Measurements from ENCODE around the gene CHRNB1. TPM values are rescaled to one million over a fixed set of nuclear protein-coding genes. Genes with fewer than 3 reads are reported as not detected.

Gene CHRNB1
- polyA plus RNA-seq, 1 donor from 2014 or later, result 18.2 TPM

- Histone ChIP-seq H3K9me3 (ENCODE audit: low read length) (no peaks in the 10 kb centered on the region), H2AFZ (ENCODE audit: low read depth, low read length) (peak within 1 kb of the TSS; percentile 47), H3K36me3 (ENCODE audit: insufficient read depth, low read length) (no peaks in the 10 kb centered on the region), H3K4me3 (ENCODE audit: low read length) (peak within 1 kb of the TSS; percentile 85), H3K4me2 (ENCODE audit: low read length) (peak within 1 kb of the TSS; percentile 89), H3K9me2 (ENCODE audit: insufficient read depth, low read length) (no peaks in the 10 kb centered on the region), H3K27me3 (ENCODE audit: insufficient read depth, low read depth, low read length) (peaks cover 43% of the 10 kb centered on the region), H3F3A (ENCODE audit: insufficient read depth, low read length, poor library complexity, severe bottlenecking) (peaks cover 4% of the 10 kb centered on the region), H3K9ac (ENCODE audit: low read length) (peak within 1 kb of the TSS; percentile 97), H3K27ac (ENCODE audit: low read length) (peak within 1 kb of the TSS; percentile 99), H4K20me1 (ENCODE audit: insufficient read depth) (no peaks in the 10 kb centered on the region), H3K79me2 (replicated peaks; ENCODE audit: insufficient read depth, low read length) (no peaks in the 10 kb centered on the region)
- peak; percentile 6 for TF ChIP-seq MXI1 (conservative IDR thresholded peaks at IDR 0.05; ENCODE audit: poor library complexity, severe bottlenecking)
- no peak for TF ChIP-seq RAD21 (conservative IDR thresholded peaks at IDR 0.05)
Observed at GRCh38 chr17:7439462-7440112, 5.3 kb upstream of the CHRNB1 start, which contains the start of gene FGF11. Gene FGF11, plus strand, starts transcription at chr17:7439512. Its CDS starts 109 bp downstream, at chr17:7439621.

GRCh38 chr17:7440113-7440833 lies 4.6 kb upstream of the CHRNB1 start:
- H3K27ac ChIP-seq (ENCODE audit: low read length), result peak overlapping the region; percentile 99
- peak overlapping the region; percentile 89 for H3K4me2 ChIP-seq (ENCODE audit: low read length)
- H3F3A ChIP-seq (ENCODE audit: insufficient read depth, low read length, poor library complexity, severe bottlenecking), result peaks cover 4% of the 10 kb centered on the region
- no peaks in the 10 kb centered on the region for H3K36me3 ChIP-seq (ENCODE audit: insufficient read depth, low read length)
- peak overlapping the region; percentile 47 for H2AFZ ChIP-seq (ENCODE audit: low read depth, low read length)
- H3K27me3 ChIP-seq (ENCODE audit: insufficient read depth, low read depth, low read length), result peaks cover 40% of the 10 kb centered on the region
- H3K9me2 ChIP-seq (ENCODE audit: insufficient read depth, low read length), result no peaks in the 10 kb centered on the region
- no peaks in the 10 kb centered on the region for H3K79me2 ChIP-seq (replicated peaks; ENCODE audit: insufficient read depth, low read length)
- H3K9ac ChIP-seq (ENCODE audit: low read length), result peak overlapping the region; percentile 97
- TF ChIP-seq SMC3 (conservative IDR thresholded peaks at IDR 0.05; ENCODE audit: poor library complexity) (no peak), EZH2 (IDR thresholded peaks at IDR 0.05; ENCODE audit: borderline replicate concordance, insufficient read depth, low read length, poor library complexity, severe bottlenecking) (no peak), POLR2AphosphoS5 (IDR thresholded peaks at IDR 0.05) (peak; percentile 86), REST (IDR thresholded peaks at IDR 0.05; ENCODE audit: borderline replicate concordance) (peak; percentile 75), RAD21 (conservative IDR thresholded peaks at IDR 0.05) (no peak), EP300 (conservative IDR thresholded peaks at IDR 0.05; ENCODE audit: poor library complexity, severe bottlenecking) (peak; percentile 30), CTCF (IDR thresholded peaks at IDR 0.05; ENCODE audit: poor library complexity, severe bottlenecking) (no peak), TAF1 (IDR thresholded peaks at IDR 0.05; ENCODE audit: low read depth) (peak; percentile 93)
- peak overlapping the region; percentile 85 for H3K4me3 ChIP-seq (ENCODE audit: low read length)
- no peaks in the 10 kb centered on the region for H4K20me1 ChIP-seq (ENCODE audit: insufficient read depth)
- no peaks in the 10 kb centered on the region for H3K9me3 ChIP-seq (ENCODE audit: low read length)
